HG03064 (cell line): ENCODE results near the gene TMEM150A.
"Not testable (repeated sequence)": the region's sequence is repeated elsewhere in the genome, so short reads cannot be mapped to it uniquely, and the experiment has no call there.

Experiments
- ATAC-seq: cut with Tn5 transposase; IDR thresholded peaks from one replicate; pipeline ENCODE4 v1.9.1; 2021; ENCODE audit warnings: low read depth; ENCODE audit not compliant: unreplicated experiment

Gene TMEM150A

GRCh38 chr2:85613717-85614515 is 11.4 kb upstream of the TMEM150A start:
- ATAC-seq: no peak

DNA sequence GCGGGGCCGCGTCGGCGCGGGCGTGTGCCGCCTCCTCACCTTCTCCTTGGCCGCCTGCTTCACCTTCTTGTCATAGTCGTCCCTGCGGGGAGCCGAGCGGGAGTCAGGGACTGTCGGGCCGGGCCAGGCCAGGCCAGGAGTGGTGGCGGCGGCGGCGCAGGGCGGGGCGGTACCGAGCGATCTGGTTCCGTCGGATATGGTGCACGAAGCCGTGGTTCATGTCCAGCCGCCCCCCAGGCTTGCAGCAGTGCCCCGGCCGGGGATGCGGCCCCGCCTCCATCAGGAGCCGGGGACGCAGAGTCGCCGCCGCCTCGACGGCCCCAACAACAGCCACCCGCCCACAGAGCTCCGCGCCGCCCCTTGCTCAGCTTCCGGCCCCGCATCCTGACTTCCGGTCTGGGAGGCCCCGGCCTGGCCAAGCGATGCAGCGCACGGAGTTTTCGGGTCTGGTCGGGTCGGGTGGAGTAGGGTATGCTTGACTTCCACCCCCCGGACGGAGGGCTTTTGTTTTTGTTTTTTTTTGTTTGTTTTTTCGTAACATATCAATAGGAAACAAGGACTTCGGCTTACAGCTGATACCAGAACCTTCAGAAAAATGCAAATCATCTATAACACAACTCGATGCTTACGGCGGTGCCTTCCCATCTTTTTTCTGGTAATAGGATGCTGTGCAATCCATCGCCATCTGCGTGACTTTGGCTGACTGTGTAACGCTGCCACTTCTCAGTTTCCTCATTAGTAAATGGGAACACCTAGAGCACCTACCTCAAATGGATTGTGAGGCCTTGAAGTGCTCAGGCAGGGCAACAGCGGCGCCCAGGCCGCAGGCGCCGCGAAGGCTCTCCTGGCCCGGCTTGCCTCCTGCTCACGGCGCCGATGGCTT is 9.4 kb upstream of the TMEM150A start, which contains the start of gene C2orf68:
TSS of gene C2orf68 (minus strand) at position 362 of the 883 bp plus-strand sequence. CDS start at position 280, 82 bp downstream.
- peak; percentile 66 for ATAC-seq

DNA sequence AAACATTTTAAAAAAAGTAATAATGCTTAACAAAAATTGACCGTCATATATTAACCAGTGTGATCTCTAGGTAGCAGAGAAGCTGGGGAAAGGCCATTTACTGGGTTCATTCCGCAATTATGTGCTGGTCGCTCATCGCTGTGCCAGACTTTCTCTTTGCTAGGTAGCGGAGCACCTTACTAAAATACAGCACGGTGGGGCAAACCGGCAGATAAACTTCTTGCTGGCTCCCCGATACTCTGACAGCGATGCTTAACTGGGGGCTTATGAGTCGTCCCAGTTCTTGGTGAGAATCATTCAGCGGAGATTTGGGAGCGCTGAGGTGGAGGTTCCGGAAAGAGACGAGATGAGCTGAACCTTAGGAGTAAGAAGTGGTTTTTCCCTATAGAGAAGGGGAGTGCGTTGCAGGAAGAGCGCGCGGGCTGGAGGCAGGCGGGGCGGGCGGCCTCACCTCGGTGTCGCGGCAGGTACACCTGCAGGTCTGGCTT is 8.8 kb upstream of the TMEM150A start:
- peak; percentile 27 for ATAC-seq

GRCh38 chr2:85607268-85608215 is 5.0 kb upstream of the TMEM150A start:
- no peak for ATAC-seq

- no peak for ATAC-seq
Observed at GRCh38 chr2:85606116-85606455, 3.6 kb upstream of the TMEM150A start.

GRCh38 chr2:85605406-85606115 is 3.1 kb upstream of the TMEM150A start:
- no peak for ATAC-seq

GRCh38 chr2:85604568-85605339 is 2.3 kb upstream of the TMEM150A start:
- no peak for ATAC-seq

- not testable (repeated sequence) for ATAC-seq
Observed at GRCh38 chr2:85604133-85604444, 1.6 kb upstream of the TMEM150A start.

- peak; percentile 38 for ATAC-seq
Observed at GRCh38 chr2:85601771-85602475, 575 bp downstream of the TMEM150A start.

DNA sequence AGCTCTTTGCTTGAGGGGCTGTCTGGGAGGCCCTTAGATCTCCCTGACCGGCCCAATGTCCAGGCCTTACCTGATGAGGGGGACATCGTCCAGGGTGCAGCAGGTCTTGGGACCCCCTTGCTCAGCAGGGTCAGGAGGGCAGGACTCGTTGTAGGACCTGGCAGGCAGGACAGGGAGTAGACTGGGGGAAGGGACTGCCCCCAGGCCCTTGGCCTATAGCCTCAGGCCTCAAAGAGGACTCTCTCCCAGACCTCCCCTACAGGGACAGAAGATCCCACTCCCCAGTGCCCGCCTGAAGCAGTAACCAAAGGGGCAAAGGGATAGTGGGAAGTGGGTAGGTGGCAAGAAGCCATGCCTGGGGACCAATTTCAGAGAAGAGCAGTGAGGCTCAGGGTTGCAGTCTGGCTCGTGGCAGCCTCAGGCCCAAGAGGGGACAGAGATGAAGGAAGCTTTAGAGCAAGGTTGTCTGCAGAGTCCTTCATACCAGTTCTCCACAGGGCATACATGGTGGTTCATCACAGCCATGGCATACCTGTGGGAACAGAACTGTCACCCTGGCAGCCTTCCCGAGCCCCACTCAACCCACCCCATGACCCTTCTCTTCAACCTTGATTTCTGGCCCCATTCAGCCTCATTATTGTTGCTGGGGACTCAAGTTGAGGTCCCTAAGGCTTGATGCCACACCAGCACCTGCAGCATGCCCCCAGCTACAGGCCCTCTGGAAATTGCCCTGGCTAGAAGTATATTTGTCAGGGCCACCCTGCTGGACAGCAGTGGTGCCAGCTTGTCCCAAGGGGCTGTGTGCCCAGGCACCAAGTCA is 1.3 kb downstream of the TMEM150A start:
- no peak for ATAC-seq

DNA sequence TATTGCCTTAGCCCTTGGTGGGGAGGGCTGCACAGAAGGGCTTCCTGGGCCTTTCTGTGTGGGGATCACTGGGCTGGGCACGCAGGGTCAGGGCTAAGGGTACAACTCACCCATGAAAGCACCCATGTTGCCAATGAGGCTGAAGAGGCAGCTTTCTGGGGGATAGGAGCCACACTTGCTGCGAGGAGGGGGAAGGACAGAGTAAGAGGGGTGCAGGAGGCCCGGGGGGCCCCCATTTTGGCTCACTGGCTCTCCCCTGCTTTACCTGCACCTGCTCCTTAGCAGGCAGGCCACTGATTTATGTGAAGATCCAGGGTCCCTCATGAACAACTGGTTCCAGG is 2.3 kb downstream of the TMEM150A start:
- no peak for ATAC-seq

- ATAC-seq: no peak
Observed at GRCh38 chr2:85599468-85600234, 2.8 kb downstream of the TMEM150A start.

GRCh38 chr2:85598594-85599340 is 3.7 kb downstream of the TMEM150A start:
- ATAC-seq: no peak

DNA sequence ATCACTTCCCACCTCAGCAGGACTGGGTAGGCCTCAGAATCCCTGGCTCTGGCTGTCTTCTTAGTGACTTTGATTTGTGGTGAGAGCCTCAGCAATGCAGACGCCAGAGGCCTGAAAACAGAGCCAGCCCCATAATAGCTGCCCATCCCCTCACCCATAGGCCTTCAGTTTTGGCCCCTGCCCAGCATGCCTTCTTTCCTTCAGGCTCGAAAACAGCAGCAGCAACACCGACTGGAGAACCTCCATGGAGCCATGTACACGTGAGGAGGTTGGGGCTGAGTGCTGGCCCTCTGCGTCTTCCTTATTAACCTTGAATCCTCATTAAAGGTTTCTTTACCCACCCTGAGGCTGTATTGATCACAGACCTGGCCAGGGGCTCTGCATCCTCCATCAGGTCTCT is 5.3 kb downstream of the TMEM150A start:
- no peak for ATAC-seq

- ATAC-seq: no peak
Observed at GRCh38 chr2:85596486-85597143, 5.9 kb downstream of the TMEM150A start.

DNA sequence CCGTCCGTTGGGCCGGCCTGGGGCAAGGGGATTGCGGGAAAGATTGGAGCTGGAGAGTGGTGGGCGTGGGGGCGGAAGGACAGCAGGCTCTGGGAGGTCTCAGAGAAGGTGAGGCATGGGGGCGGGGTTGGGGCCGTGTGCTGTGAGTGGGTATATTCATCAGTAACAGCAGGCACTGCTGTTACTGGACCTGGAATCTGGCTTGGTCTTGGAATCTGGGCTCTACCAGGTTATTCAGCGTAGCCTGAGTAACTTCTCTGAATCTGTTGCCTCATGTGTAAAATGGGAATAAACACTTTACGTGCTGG is 6.5 kb downstream of the TMEM150A start:
- no peak for ATAC-seq
